ENCODE measurements around the gene FCGR2B. TPM values are rescaled to one million over a fixed set of nuclear protein-coding genes. Genes with fewer than 3 reads are reported as not detected.
A peak's percentile ranks its signal among the peaks of the same experiment; 100 is the strongest.

The FCGR2B gene
- total RNA-seq, 1 donor from 2014 or later = not detected

DNA sequence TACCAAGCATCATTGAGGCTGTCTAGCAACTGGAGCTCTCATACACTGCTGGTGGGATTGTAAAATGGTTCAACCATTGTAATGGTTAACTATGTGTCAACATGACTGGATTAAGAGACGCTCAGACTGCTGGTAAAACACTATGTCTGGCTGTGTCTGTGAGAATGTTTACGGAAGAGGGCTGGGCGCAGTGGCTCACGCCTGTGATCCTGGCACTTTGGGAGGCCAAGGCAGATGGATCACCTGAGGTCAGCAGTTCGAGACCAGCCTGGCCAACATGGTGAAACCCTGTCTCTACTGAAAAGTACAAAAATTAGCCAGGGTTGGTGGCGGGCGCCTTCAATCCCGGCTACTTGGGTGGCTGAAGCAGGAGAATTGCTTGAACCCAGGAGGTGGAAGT, 39.3 kb downstream of the FCGR2B start:
- H3K4me3 ChIP-seq (ENCODE audit: low read depth, low read length) = no peak overlapping the region
- TF ChIP-seq, protein P1, sequence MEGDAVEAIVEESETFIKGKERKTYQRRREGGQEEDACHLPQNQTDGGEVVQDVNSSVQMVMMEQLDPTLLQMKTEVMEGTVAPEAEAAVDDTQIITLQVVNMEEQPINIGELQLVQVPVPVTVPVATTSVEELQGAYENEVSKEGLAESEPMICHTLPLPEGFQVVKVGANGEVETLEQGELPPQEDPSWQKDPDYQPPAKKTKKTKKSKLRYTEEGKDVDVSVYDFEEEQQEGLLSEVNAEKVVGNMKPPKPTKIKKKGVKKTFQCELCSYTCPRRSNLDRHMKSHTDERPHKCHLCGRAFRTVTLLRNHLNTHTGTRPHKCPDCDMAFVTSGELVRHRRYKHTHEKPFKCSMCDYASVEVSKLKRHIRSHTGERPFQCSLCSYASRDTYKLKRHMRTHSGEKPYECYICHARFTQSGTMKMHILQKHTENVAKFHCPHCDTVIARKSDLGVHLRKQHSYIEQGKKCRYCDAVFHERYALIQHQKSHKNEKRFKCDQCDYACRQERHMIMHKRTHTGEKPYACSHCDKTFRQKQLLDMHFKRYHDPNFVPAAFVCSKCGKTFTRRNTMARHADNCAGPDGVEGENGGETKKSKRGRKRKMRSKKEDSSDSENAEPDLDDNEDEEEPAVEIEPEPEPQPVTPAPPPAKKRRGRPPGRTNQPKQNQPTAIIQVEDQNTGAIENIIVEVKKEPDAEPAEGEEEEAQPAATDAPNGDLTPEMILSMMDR (conservative IDR thresholded peaks at IDR 0.05; ENCODE audit: low read depth, low read length) = no peak
- peak; percentile 61 for DNase-seq (ENCODE audit: low read depth)

DNA sequence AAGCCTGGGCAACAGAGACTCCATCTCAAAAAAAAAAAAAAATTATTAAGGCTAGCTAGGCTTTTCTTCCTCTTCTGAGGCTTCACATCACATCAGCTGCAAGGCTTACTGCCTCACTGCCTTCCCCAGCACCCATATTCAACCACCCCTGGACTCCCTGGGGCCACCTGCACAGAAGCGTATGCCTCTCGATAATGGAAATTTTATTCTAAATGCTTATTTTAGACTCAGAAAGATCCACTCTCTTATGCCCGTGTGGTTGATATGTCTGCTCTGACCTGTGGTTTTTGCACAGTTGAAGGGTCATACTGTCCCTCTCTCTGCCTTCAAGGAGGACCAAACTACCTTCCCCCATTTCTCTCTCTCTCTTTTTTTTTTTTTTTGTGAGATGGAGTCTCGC, 42.6 kb downstream of the FCGR2B start:
- TF ChIP-seq, protein P1 (conservative IDR thresholded peaks at IDR 0.05; ENCODE audit: low read depth, low read length) = no peak
- no peak overlapping the region for H3K4me3 ChIP-seq (ENCODE audit: low read depth, low read length)
- DNase-seq (ENCODE audit: low read depth) = no peak

DNA sequence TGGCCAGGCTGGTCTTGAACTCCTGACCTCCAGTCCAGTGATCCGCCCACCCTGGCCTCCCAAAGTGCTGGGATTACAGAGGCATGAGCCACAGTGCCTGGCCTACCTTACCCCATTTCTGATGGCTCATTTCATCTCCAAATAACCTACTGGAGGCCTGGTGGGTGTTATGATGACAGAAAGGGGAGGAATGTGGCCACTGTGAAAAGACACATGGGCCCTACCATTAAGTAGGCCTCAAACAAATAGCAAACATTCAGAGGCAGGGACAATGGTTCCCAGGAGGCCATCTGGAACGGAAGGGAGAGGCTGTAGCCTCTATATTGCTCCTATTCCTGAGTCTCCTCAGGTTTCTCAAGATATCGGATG, 43.2 kb downstream of the FCGR2B start:
- no peak for DNase-seq (ENCODE audit: low read depth)
- TF ChIP-seq, protein P1 (conservative IDR thresholded peaks at IDR 0.05; ENCODE audit: low read depth, low read length) = no peak
- no peak overlapping the region for H3K4me3 ChIP-seq (ENCODE audit: low read depth, low read length)

DNA sequence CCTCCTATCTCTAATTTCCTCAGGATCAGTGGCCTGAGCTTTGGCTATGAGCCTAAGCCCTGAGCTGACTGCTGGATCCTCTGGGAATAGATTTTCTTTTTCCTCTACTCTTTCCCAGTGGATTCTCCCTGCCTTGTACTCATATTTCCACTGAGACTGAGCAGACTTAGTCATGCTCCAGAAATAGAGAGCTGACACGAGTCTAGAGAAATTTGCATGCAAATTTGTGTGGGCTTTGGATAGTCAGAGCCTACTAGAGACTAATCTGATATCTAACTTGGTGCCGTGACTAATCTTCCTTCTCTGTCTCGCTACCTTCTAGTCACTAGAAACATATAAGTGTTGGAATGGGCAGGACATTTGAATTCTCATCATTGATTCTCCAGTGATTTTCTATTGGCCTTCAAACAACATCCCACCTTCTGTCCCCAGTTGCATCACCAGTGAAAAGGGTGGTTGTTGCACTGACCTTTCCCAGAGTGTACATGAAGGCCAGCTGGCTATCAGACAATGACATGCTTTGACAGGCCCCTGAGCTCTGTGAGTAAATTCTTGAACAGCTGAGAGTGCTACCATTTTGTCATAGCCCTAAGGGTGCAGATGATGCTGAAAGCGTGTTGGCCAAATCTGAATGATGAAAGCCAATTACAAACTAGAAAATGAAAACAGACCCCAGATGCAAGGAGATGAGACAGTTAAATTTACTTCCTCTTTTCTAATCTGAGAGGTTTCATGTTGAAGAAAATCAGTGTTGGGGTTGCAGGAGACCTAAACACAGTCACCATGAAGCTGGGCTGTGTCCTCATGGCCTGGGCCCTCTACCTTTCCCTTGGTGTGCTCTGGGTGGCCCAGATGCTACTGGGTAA, 43.8 kb downstream of the FCGR2B start, which contains the start of gene FCRLA:
Gene FCRLA, plus strand, starts transcription at position 748 of the 866 bp plus-strand sequence. Its CDS starts 36 bp downstream, at position 784.
- DNase-seq (ENCODE audit: low read depth) = peak; percentile 89

DNA sequence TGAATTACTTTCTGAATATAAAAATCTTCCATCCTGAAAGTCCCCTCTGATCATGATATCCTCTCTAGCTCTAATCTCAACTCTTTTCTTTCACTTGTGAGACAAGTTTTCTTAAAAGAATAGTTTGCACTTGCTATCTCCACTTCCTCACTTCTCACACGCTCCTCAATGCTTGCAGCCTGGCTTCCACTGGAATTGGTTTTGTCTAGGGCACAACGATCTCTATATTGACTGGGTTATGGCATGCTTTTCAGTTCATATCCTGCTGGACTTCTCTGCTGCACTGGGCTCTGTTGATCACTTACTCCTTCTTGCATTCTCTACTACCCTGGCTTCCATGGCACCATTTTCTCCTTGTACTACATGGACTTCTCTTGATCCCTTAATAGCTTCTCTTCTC, 44.6 kb downstream of the FCGR2B start:
- no peak overlapping the region for H3K4me3 ChIP-seq (ENCODE audit: low read depth, low read length)
- TF ChIP-seq, protein P1 (conservative IDR thresholded peaks at IDR 0.05; ENCODE audit: low read depth, low read length) = no peak
- no peak for DNase-seq (ENCODE audit: low read depth)

More for the DNA sequence above, 43.8 kb downstream of the FCGR2B start, which contains the start of gene FCRLA:
- TF ChIP-seq, protein P1 (conservative IDR thresholded peaks at IDR 0.05; ENCODE audit: low read depth, low read length) = no peak
- H3K4me3 ChIP-seq (ENCODE audit: low read depth, low read length) = no peak within 1 kb of the TSS

DNA sequence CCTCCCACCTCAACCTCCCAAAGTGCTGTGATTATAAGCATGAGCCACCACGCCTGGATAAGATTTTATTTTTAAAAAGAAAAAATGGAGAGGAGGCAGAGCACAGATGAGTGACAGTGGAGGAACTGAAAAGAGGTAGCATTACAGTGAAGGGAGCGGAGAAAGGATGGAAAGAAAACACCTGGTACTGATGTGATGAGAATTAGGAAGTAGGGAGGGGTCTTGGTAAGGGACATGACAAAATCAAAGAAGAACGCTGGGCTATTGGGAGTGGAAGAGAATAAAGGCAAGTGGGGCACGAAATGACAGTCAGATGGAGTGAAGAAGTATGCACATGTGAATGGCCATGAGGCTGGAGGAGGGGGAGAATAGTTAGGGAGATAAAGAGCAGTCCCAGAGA, 46.4 kb downstream of the FCGR2B start:
- TF ChIP-seq, protein P1 (conservative IDR thresholded peaks at IDR 0.05; ENCODE audit: low read depth, low read length) = no peak
- no peak overlapping the region for H3K4me3 ChIP-seq (ENCODE audit: low read depth, low read length)
- no peak for DNase-seq (ENCODE audit: low read depth)

DNA sequence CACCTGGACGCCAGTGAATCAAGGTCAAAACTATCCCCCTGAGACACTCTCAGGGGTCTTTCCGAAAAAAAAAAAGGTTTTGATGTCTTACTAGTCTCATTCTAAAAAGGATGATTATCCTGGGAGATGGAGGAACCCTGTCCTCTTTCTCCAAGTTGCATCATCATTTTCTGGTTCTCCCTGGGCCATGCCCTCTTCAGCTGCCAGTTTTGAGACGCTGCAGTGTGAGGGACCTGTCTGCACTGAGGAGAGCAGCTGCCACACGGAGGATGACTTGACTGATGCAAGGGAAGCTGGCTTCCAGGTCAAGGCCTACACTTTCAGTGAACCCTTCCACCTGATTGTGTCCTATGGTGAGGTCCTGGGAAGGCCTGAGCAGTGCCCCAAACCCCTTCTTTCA, 47.6 kb downstream of the FCGR2B start:
- H3K4me3 ChIP-seq (ENCODE audit: low read depth, low read length) = no peak overlapping the region
- DNase-seq (ENCODE audit: low read depth) = no peak
- TF ChIP-seq, protein P1 (conservative IDR thresholded peaks at IDR 0.05; ENCODE audit: low read depth, low read length) = no peak
